Measurements from ENCODE around the gene KIN.
"Not testable (repeated sequence)": the region's sequence is repeated elsewhere in the genome, so short reads cannot be mapped to it uniquely, and the experiment has no call there.

Gene KIN

GRCh38 chr10:7752251-7752650 lies 35.5 kb downstream of the KIN start:
- DNase-seq (ENCODE audit: low read depth, low spot score) = no peak
- in situ Hi-C loops (cut with HindIII; ENCODE audit: low sequenced_read_pairs) = no loop called here
- no peak overlapping the region for H3K4me3 ChIP-seq (ENCODE audit: low read depth, low read length)
- TF ChIP-seq CTCF (IDR thresholded peaks at IDR 0.05; ENCODE audit: low read depth, low read length) = no peak

GRCh38 chr10:7750222-7750621 lies 37.6 kb downstream of the KIN start:
- no peak for DNase-seq (ENCODE audit: low read depth, low spot score)
- no peak overlapping the region for H3K4me3 ChIP-seq (ENCODE audit: low read depth, low read length)
- no peak for TF ChIP-seq CTCF (IDR thresholded peaks at IDR 0.05; ENCODE audit: low read depth, low read length)
- in situ Hi-C loops (cut with HindIII; ENCODE audit: low sequenced_read_pairs) = no loop called here

- DNase-seq (ENCODE audit: low read depth, low spot score); H3K4me3 ChIP-seq (ENCODE audit: low read depth, low read length); in situ Hi-C loops (cut with HindIII; ENCODE audit: low sequenced_read_pairs): not testable (repeated sequence)
Observed at GRCh38 chr10:7748637-7749036, 39.2 kb downstream of the KIN start.

- in situ Hi-C loops (cut with HindIII; ENCODE audit: low sequenced_read_pairs) = no loop called here
- no peak for TF ChIP-seq CTCF (IDR thresholded peaks at IDR 0.05; ENCODE audit: low read depth, low read length)
- no peak overlapping the region for H3K4me3 ChIP-seq (ENCODE audit: low read depth, low read length)
- DNase-seq (ENCODE audit: low read depth, low spot score) = no peak
Observed at GRCh38 chr10:7744307-7744706, 43.5 kb downstream of the KIN start.

- in situ Hi-C loops (cut with HindIII; ENCODE audit: low sequenced_read_pairs) = no loop called here
- TF ChIP-seq CTCF (IDR thresholded peaks at IDR 0.05; ENCODE audit: low read depth, low read length) = no peak
- no peak for DNase-seq (ENCODE audit: low read depth, low spot score)
- no peak overlapping the region for H3K4me3 ChIP-seq (ENCODE audit: low read depth, low read length)
Observed at GRCh38 chr10:7738536-7739407, 49.0 kb downstream of the KIN start.

- in situ Hi-C loops (cut with HindIII; ENCODE audit: low sequenced_read_pairs) = no loop called here
- no peak for TF ChIP-seq CTCF (IDR thresholded peaks at IDR 0.05; ENCODE audit: low read depth, low read length)
- H3K4me3 ChIP-seq (ENCODE audit: low read depth, low read length) = no peak overlapping the region
- no peak for DNase-seq (ENCODE audit: low read depth, low spot score)
Observed at GRCh38 chr10:7734821-7735220, 53.0 kb downstream of the KIN start.

GRCh38 chr10:7722927-7723529 lies 64.8 kb downstream of the KIN start:
- no peak for DNase-seq (ENCODE audit: low read depth, low spot score)
- no peak overlapping the region for H3K4me3 ChIP-seq (ENCODE audit: low read depth, low read length)
- no peak for TF ChIP-seq CTCF (IDR thresholded peaks at IDR 0.05; ENCODE audit: low read depth, low read length)
- in situ Hi-C loops (cut with HindIII; ENCODE audit: low sequenced_read_pairs) = no loop called here
